Fibroblast of lung (primary cell): ENCODE measurements around the gene ZNF532.

ENCODE experiments used
- CTCF ChIP-seq, 2 donors: IDR thresholded peaks in 1 of 2; conservative IDR thresholded peaks in 1 of 2; 1 replicate in 1 of 2; 2 replicates in 1 of 2; pipeline ENCODE4 v1.5.1; 2011 to 2012; ENCODE audit warnings: low read length in 2 of 2, control low read depth in 1 of 2, inconsistent platforms in 1 of 2, low read depth in 1 of 2, mild to moderate bottlenecking in 1 of 2
- EZH2 ChIP-seq: IDR thresholded peaks from 2 replicates; pipeline ENCODE4 v1.5.1; 2012; ENCODE audit warnings: low read length, control low read depth, mild to moderate bottlenecking; ENCODE audit errors: missing control alignments

DNA sequence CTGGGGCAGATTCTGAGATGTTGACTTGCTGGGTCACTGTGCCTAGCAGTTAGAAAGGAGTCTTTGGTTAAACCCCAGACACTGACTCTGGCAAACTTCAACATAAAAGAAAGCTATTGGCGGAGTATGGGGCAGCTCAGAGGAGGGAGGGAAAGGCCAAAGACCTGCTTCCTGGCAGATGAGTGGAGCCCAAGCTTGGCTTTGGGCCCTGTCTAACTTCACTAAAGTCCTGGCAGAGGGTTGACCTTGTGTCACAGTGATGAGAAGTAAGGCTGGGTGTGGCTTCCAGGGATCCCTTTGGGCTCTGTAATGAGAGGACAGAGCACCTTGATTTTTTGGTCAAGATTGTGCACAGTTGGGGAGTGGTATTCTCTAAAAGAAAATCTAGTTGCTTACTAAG lies 145.2 kb downstream of the ZNF532 start:
- TF ChIP-seq CTCF (conservative IDR thresholded peaks at IDR 0.05 in 1 of 2, IDR thresholded peaks at IDR 0.05 in 1 of 2; ENCODE audit: low read depth in 1 of 2, low read length in 2 of 2) (no peak), EZH2 (no peak)
